ENCODE results near the gene RDH5. TPM values are rescaled to one million over a fixed set of nuclear protein-coding genes. Genes with fewer than 3 reads are reported as not detected.

The RDH5 gene
- total and polyA plus RNA-seq, 2 of the 13 experiments (the other 11 are each of a cell fraction or from before 2014, with no cell fraction given): 2.6 to 5.7 TPM

DNA sequence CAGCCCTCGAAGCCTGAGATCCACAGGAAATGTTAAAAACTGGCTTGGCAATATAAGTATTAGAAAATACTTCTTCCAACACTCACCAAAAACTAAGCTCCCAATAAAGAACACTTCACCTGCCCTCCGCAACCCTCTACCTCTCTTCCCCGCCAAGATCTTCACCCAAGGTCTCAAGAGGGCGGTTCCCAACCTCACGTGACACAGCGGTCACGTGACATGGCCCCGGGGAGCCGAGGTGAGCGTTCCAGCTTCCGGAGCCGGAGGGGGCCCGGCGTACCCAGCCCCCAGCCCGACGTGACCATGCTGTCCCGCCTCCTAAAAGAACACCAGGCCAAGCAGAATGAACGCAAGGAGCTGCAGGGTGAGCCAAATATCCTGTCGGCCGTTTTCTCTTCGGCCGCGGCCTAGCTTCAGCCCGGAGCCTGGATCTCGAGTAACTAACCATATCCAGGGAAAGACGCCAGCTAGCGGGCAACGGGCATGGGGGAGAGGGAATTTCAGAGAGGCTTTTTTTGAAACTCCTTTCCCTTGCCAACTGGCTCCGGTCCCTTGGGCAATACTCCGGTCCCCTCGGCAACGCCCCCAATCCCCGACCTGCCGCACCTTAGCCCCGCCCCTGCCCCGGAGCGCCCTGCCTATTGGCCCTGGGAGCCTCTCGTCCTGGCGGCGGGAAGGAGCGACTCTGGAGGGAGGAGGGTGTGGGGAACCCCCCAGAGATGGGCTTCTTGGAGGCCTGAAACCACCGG, 4.2 kb upstream of the RDH5 start, which contains the start of gene BLOC1S1 (continued):
- TF ChIP-seq, protein P1, sequence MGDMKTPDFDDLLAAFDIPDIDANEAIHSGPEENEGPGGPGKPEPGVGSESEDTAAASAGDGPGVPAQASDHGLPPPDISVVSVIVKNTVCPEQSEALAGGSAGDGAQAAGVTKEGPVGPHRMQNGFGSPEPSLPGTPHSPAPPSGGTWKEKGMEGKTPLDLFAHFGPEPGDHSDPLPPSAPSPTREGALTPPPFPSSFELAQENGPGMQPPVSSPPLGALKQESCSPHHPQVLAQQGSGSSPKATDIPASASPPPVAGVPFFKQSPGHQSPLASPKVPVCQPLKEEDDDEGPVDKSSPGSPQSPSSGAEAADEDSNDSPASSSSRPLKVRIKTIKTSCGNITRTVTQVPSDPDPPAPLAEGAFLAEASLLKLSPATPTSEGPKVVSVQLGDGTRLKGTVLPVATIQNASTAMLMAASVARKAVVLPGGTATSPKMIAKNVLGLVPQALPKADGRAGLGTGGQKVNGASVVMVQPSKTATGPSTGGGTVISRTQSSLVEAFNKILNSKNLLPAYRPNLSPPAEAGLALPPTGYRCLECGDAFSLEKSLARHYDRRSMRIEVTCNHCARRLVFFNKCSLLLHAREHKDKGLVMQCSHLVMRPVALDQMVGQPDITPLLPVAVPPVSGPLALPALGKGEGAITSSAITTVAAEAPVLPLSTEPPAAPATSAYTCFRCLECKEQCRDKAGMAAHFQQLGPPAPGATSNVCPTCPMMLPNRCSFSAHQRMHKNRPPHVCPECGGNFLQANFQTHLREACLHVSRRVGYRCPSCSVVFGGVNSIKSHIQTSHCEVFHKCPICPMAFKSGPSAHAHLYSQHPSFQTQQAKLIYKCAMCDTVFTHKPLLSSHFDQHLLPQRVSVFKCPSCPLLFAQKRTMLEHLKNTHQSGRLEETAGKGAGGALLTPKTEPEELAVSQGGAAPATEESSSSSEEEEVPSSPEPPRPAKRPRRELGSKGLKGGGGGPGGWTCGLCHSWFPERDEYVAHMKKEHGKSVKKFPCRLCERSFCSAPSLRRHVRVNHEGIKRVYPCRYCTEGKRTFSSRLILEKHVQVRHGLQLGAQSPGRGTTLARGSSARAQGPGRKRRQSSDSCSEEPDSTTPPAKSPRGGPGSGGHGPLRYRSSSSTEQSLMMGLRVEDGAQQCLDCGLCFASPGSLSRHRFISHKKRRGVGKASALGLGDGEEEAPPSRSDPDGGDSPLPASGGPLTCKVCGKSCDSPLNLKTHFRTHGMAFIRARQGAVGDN (CRISPR knock-in tag; IDR thresholded peaks at IDR 0.05): peak; percentile 93
- TF ChIP-seq, protein P2, sequence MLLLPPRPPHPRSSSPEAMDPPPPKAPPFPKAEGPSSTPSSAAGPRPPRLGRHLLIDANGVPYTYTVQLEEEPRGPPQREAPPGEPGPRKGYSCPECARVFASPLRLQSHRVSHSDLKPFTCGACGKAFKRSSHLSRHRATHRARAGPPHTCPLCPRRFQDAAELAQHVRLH (CRISPR knock-in tag; IDR thresholded peaks at IDR 0.05; ENCODE audit: borderline replicate concordance, low read depth): peak; percentile 37; the same call in 1 of the 2 replicates
- TF ChIP-seq JUNB (CRISPR knock-in tag; IDR thresholded peaks at IDR 0.05; ENCODE audit: borderline replicate concordance) (peak; percentile 22; the same call in 1 of the 2 replicates), ZNF484 (CRISPR knock-in tag; IDR thresholded peaks at IDR 0.05; ENCODE audit: borderline replicate concordance, low read depth) (no peak), MLLT10 (CRISPR knock-in tag; IDR thresholded peaks at IDR 0.05) (no peak), ZMAT3 (CRISPR knock-in tag; conservative IDR thresholded peaks at IDR 0.05) (no peak; the same call in 1 of the 2 replicates), RFXAP (CRISPR knock-in tag; IDR thresholded peaks at IDR 0.05; ENCODE audit: borderline replicate concordance) (no peak), SIX4 (CRISPR knock-in tag; IDR thresholded peaks at IDR 0.05) (no peak), TOE1 (CRISPR knock-in tag; IDR thresholded peaks at IDR 0.05) (no peak; the same call in 1 of the 2 replicates), ZNF234 (CRISPR knock-in tag; conservative IDR thresholded peaks at IDR 0.05) (no peak), PHB2 (IDR thresholded peaks at IDR 0.05; ENCODE audit: partially characterized antibody) (no peak), FOXK1 (CRISPR knock-in tag; IDR thresholded peaks at IDR 0.05; ENCODE audit: borderline replicate concordance, low read depth) (peak; percentile 89; the same call in 1 of the 2 replicates), NKX3-1 (CRISPR knock-in tag; IDR thresholded peaks at IDR 0.05) (no peak), EED (CRISPR knock-in tag; IDR thresholded peaks at IDR 0.05) (0 out of 2 replicates have a peak, but pooled peaks have one; percentile 53), ZNF10 (CRISPR knock-in tag; IDR thresholded peaks at IDR 0.05; ENCODE audit: borderline replicate concordance, low read depth) (no peak), HDAC6 (IDR thresholded peaks at IDR 0.05; ENCODE audit: low read depth, low read length) (no peak), ZNF773 (CRISPR knock-in tag; IDR thresholded peaks at IDR 0.05; ENCODE audit: borderline replicate concordance) (no peak), ZNF713 (CRISPR knock-in tag; IDR thresholded peaks at IDR 0.05) (no peak), ZNF607 (CRISPR knock-in tag; IDR thresholded peaks at IDR 0.05; ENCODE audit: borderline replicate concordance) (peak; percentile 54; the same call in 1 of the 2 replicates), ZSCAN12 (CRISPR knock-in tag; IDR thresholded peaks at IDR 0.05) (no peak), MXI1 (IDR thresholded peaks at IDR 0.05; ENCODE audit: borderline replicate concordance, low read depth, low read length) (peak; percentile 49; the same call in 1 of the 3 replicates), FOXP1 (IDR thresholded peaks at IDR 0.05) (no peak), FOXP1 (CRISPR knock-in tag; IDR thresholded peaks at IDR 0.05) (no peak), CEBPB (IDR thresholded peaks at IDR 0.05; ENCODE audit: borderline replicate concordance, low read depth, low read length) (peak; percentile 40; the same call in 1 of the 2 replicates), ZNF34 (CRISPR knock-in tag; IDR thresholded peaks at IDR 0.05; ENCODE audit: borderline replicate concordance) (peak; percentile 32; the same call in 1 of the 2 replicates)
- TF ChIP-seq, protein P3, sequence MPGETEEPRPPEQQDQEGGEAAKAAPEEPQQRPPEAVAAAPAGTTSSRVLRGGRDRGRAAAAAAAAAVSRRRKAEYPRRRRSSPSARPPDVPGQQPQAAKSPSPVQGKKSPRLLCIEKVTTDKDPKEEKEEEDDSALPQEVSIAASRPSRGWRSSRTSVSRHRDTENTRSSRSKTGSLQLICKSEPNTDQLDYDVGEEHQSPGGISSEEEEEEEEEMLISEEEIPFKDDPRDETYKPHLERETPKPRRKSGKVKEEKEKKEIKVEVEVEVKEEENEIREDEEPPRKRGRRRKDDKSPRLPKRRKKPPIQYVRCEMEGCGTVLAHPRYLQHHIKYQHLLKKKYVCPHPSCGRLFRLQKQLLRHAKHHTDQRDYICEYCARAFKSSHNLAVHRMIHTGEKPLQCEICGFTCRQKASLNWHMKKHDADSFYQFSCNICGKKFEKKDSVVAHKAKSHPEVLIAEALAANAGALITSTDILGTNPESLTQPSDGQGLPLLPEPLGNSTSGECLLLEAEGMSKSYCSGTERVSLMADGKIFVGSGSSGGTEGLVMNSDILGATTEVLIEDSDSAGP (CRISPR knock-in tag; IDR thresholded peaks at IDR 0.05; ENCODE audit: borderline replicate concordance): peak; percentile 87; the same call in 1 of the 2 replicates
